Measurements from ENCODE around the gene LIG4.

GRCh38 chr13:108195146-108195545, 20.2 kb downstream of the LIG4 start:
- TF ChIP-seq POLR2AphosphoS5 (IDR thresholded peaks at IDR 0.05) (no peak), CTCF (IDR thresholded peaks at IDR 0.05) (no peak), EP300 (IDR thresholded peaks at IDR 0.05) (no peak)

Data from upper lobe of left lung (tissue), 4 donors.